KBM-7 (cell line): ENCODE results near the gene YTHDF1.
A peak's percentile ranks its signal among the peaks of the same experiment; 100 is the strongest.

Experiments used
- DNase-seq: peaks from one replicate; pipeline ENCODE4 v3.0.0-alpha.2; 2015
- in situ Hi-C: fragments of 300-500 bp; cut with MboI; formaldehyde crosslinking; loops from 2 replicates; pipeline ENCODE4 v1.14.3; 2020; ENCODE audit warnings: low sequenced_read_pairs, low pct_unique_long_range_greater_than_20kb, mixed read lengths

YTHDF1 gene

DNA sequence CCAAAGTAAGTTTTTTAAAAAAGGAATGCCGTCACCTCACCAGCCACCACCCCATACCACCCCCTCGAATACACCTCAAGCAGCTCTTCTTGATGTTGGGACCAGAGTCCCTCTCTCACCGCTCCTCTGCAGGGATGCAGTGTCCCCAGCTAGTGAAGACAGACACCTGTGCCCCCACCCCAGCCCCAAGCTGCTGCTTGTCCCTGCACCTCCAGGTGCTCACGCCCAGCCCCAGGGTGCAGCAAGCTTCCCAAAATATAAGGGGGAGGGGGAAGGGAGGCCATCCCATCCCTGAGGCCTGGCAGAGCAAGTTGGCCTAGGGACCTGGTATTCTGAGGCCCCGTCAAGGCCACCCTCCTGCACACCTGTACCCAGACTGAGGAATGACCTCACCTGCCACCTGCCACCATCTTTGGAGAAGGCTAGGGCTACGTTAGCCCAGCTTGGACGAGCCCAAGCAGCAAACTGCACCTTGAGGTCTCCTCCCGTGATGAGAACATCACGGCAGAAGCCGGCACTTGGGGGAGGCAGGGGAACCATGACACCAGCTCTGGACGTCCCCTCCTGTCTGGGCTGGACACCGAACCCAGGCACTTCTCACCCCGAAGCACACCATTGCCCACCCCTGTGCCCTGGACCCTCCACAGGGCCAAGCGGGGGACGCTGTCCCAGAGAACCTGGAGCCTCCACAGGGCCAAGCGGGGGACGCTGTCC lies 25.9 kb downstream of the YTHDF1 start:
- DNase-seq, result no peak
- in situ Hi-C loops, result no loop called here

DNA sequence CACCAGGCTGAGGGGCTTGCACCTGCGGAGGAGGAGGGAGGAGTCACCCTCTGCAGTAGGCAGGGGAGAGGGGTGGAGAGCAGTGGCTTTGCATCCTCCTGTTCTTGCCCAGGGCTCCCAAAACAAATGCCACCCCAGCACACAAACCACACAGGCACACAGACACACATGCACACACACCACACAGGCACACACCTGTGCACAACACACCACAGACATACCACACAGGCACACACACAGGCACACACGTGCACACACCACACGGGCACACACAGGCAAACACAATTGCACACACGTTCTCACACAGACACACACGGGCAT lies 26.6 kb downstream of the YTHDF1 start:
- no peak for DNase-seq
- in situ Hi-C loops, result no loop called here

DNA sequence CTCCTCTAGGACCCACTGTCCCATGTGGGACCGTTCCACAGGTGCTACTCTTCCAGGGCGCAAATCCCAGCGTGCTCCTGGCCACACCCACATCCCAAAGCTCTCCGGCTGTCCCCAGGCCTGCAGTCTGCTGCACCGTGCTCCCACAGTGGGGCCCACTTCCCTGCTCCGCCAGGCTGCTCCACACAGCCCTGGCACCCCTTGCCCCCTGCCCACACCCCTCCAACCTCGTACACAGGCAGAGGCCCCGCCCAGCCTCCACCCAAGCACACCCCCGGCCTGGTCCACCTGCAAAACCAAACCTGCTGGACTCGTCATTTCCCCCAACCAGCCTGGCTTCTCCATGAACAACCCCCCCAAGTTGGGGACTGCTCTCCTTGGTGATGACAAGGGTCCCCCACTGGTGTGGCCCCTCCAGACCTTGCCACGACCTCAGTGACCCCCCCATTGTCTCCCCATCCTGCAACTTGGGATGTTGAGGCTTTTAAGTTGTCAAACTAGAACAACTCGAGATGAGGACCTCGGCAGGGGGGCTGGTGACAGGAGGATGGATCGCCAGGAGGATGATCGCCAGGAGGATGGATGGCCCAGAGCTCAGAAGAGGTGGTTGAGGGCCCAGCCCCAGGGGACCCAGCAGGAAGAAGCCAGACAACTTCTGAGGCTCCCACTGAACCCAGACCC lies 27.1 kb downstream of the YTHDF1 start:
- no peak for DNase-seq
- in situ Hi-C loops, result no loop called here

- in situ Hi-C loops, result no loop called here
- DNase-seq, result no peak
These were observed 27.8 kb downstream of the YTHDF1 start for GRCh38 chr20:63188159-63188442.

DNA sequence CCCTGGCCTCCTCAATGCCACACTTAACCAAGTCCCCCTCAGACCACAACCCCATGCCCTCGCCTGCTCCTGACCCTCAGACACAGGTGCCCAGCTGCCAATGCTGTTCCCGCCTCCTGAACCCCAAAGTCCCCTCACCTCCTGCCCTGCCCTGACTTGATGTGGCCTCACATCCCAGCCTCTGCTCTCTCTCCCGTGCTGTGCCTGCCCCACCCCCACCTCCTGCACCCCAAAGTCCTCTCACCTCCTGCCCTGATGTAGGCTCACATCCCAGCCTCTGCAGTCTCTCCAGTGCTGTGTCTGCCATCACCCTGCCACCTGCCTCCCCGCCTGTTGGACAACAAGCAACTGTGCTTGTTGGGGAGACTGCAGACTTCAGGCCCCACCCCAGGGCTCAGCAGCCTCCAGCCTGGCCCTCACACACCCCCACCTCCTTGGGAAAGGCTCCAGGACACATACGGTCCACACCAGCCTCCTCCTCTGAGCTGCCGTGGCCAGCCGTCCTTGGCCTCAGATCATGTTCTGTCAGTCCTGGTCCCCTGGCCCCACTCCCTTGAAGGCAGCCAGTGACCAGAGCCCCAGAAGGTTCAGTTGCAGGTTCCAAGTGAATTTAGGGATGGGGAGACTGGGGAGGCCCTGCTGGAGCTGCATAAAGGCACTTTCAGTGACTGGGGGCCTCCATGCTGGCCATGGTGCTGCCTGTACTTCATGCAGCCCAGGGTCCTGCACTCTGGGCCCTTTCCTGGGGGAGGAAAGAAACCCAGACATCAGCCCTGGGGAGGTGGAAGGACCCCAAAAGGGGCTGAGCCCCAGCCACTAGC lies 28.4 kb downstream of the YTHDF1 start:
- DNase-seq, result no peak
- in situ Hi-C loops, result no loop called here

DNA sequence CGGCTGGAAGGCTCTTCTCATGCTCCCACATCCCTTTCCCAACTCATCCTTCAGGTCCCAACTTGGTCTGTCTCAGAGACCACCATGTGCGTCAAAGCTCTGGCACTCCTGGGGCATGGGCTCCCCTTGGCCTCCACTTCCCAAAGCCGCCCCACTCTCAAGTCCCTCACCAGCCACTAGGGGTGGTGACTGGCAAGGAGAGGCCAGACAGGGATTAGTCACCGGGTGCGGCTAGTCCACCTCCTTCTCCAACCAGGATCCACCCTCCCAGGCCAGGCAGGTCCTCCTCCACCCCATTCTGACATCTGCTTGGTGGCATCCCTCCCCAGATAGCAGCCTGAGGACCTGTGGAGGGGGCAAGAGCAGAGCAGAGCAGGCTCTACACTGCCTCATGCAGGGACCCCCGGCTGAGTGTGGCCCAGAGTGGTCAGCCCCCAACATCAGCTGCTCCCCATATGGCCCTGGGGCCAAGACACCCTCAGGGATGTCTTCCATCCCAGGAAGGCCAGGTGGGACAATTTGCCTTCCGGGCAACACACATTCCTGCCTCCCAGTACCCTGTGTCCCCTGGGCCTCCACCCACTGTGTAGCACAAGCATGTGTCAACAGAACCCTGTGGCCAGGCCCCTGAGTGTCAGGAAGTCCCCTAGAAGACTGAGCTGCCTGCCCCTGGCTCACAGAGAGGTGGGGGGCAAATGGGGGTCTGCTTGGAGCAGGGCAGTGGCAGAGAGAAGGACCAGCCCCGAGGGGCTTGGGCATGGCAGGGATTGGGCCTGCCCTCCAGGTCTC lies 29.2 kb downstream of the YTHDF1 start:
- in situ Hi-C loops, result no loop called here

DNA sequence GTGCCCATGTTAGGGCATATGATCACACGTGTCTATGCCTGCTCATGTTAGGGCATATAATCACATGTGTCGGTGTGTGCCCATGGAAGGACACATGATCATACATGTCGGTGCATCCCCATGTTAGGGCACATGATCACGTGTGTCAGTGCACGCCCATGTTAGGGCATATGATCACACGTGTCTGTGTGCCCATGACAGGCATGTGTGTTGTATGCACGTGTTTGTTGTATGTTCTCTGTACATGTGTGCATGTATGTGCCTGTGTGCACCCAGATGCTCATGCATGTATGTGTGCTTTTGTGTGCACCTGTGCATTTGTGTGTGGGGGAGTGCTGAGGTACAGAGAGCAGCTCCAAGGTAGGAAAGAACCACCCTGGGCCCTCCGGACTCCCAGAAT lies 29.8 kb downstream of the YTHDF1 start:
- DNase-seq, result no peak
- in situ Hi-C loops, result no loop called here

More for the DNA sequence above, 29.2 kb downstream of the YTHDF1 start:
- no peak for DNase-seq

- in situ Hi-C loops, result no loop called here
- no peak for DNase-seq
These were observed 30.6 kb downstream of the YTHDF1 start for GRCh38 chr20:63185215-63185796.

GRCh38 chr20:63183422-63184146 lies 32.3 kb downstream of the YTHDF1 start:
- DNase-seq, result peak; percentile 49
- in situ Hi-C loops, result no loop called here

- in situ Hi-C loops, result no loop called here
These were observed 33.0 kb downstream of the YTHDF1 start for GRCh38 chr20:63182946-63183415.

DNA sequence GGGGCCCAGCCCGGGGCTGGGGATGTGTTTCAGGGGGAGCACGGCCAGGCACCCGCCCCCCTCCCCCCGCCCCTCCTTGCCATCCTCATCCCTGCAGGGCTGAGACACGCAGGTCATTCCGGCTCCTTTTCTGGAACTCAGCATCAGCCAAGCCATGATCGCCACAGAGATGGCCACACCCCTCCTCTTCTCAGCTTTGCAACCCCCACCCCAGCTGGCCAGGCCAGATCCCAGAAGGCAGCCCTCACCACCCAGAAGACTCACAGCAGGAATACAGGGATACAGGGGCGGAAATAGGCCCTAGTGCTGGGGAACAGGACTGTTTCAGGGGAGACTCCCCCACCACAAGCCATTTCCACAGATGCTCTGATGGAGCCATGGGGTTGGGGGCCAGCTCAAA lies 33.5 kb downstream of the YTHDF1 start:
- DNase-seq, result no peak
- in situ Hi-C loops, result no loop called here

More at GRCh38 chr20:63182946-63183415, 33.0 kb downstream of the YTHDF1 start:
- no peak for DNase-seq

DNA sequence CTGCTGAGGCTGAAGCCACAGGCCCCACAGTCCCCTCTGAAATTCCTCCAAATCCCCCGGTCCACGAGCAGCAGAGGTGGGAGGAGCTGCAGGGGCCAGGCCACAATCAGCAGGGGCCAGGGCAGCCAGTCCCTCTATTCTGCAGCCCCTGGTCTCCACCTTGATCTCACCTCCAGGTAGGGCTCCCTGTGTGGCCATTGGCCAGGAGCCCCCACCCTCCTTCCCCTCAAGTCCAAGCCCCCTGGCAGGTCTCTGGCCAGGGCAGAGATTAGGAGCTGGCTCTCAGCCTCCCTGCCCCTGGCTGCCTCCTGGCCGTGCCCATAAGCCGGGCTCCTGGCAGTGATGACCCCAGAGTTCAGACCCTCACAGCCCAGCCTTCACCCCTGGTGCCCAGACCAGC lies 34.7 kb downstream of the YTHDF1 start:
- in situ Hi-C loops, result no loop called here
- no peak for DNase-seq

- DNase-seq, result no peak
- in situ Hi-C loops, result no loop called here
These were observed 35.3 kb downstream of the YTHDF1 start for GRCh38 chr20:63180569-63181185.

GRCh38 chr20:63179687-63180568 lies 36.0 kb downstream of the YTHDF1 start:
- DNase-seq, result no peak
- in situ Hi-C loops, result no loop called here

DNA sequence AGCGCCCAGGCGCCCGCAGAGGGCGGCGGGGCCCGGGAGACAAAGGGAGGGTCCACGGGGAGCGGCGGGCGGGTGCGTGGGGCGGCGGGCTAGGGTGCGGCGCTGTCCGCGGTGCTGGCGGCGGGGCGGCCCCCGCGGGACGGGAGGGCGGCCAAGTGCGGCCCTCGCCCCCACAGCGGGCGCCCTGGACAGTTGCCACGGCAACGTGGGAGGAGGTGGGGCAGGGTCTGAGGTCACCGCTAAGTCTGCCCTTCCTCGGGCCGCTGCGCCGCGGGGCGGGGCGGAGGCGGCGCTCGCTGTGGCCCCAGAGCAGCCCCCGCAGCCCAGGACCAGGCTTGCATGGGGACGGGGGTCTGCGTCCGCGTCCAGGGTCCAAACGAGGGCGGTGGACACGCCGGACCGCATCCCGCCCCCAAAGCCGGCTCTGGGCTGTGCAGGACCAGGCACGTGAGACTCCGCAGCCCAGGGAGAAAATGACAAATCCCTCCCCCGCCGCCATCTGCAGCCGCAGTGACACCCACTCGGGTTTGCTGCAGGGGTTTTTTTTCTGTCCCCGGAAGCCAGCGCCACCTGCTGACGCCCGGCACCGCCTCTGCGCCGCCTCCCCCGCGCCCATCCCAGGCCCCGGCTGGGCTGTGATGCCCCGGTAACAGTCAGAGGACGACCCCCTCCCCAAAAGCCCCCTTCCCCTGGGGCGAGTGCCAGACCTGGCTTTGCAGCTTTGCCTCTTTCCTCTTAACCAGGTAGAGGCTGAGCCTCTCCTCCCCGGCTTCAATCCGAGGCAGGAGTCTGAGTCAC lies 36.8 kb downstream of the YTHDF1 start:
- in situ Hi-C loops, result no loop called here
- peak; percentile 35 for DNase-seq

- in situ Hi-C loops, result no loop called here
- DNase-seq, result no peak
These were observed 37.5 kb downstream of the YTHDF1 start for GRCh38 chr20:63178446-63178820.
